ENCODE measurements around the gene KCTD3.

KCTD3 gene

DNA sequence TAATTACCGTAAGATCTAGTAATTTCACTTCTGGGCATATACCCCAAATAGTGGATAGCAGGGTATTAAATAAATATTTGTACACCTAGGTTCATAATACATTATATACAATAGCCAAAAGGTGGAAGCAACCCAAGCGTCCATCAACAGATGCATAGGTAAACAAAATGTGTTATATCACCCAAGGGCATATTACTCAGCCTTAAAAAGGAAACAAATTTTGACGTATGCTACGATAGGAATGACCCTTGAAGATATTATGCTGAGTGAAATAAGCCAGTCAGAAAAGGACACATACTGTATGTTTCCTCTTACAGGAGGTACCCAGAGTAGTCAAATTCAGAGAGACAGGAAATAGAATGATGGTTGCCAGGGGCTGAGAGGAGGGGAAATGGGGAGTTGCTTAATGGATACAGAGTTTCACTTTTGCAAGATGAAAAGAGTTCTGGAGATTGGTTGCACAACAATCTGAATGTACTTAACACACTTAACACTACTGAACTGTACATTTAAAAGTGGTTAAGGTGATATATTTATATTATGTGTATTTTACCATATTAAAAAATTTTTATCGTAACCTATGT, 36.6 kb upstream of the KCTD3 start:
- no peaks in the 10 kb centered on the region for H3K9me3 ChIP-seq (ENCODE audit: control insufficient read depth, insufficient read depth, low read length)
- no peaks in the 10 kb centered on the region for H3K27me3 ChIP-seq (ENCODE audit: control insufficient read depth, insufficient read depth, low read length)
- no peak overlapping the region for H3K27ac ChIP-seq (ENCODE audit: low read depth, low read length)
- no peak overlapping the region for H3K9ac ChIP-seq (ENCODE audit: low read depth, low read length)
- H3K4me1 ChIP-seq (ENCODE audit: control insufficient read depth, insufficient read depth, low read length) = no peaks in the 10 kb centered on the region
- H3K4me3 ChIP-seq (ENCODE audit: low read depth, low read length) = no peak overlapping the region
- H3K36me3 ChIP-seq (ENCODE audit: control insufficient read depth, insufficient read depth, low read length) = no peaks in the 10 kb centered on the region

GRCh38 chr1:215539803-215540570, 27.1 kb upstream of the KCTD3 start:
- Histone ChIP-seq H3K9me3 (ENCODE audit: control insufficient read depth, insufficient read depth, low read length) (no peaks in the 10 kb centered on the region), H3K4me1 (ENCODE audit: control insufficient read depth, insufficient read depth, low read length) (no peaks in the 10 kb centered on the region), H3K36me3 (ENCODE audit: control insufficient read depth, insufficient read depth, low read length) (no peaks in the 10 kb centered on the region), H3K27ac (ENCODE audit: low read depth, low read length) (no peak overlapping the region), H3K4me3 (ENCODE audit: low read depth, low read length) (no peak overlapping the region), H3K27me3 (ENCODE audit: control insufficient read depth, insufficient read depth, low read length) (no peaks in the 10 kb centered on the region), H3K9ac (ENCODE audit: low read depth, low read length) (no peak overlapping the region)

GRCh38 chr1:215542301-215542700, 24.8 kb upstream of the KCTD3 start:
- no peak overlapping the region for H3K9ac ChIP-seq (ENCODE audit: low read depth, low read length)
- no peaks in the 10 kb centered on the region for H3K27me3 ChIP-seq (ENCODE audit: control insufficient read depth, insufficient read depth, low read length)
- H3K9me3 ChIP-seq (ENCODE audit: control insufficient read depth, insufficient read depth, low read length) = no peaks in the 10 kb centered on the region
- H3K36me3 ChIP-seq (ENCODE audit: control insufficient read depth, insufficient read depth, low read length) = no peaks in the 10 kb centered on the region
- H3K27ac ChIP-seq (ENCODE audit: low read depth, low read length) = no peak overlapping the region
- H3K4me3 ChIP-seq (ENCODE audit: low read depth, low read length) = no peak overlapping the region
- no peaks in the 10 kb centered on the region for H3K4me1 ChIP-seq (ENCODE audit: control insufficient read depth, insufficient read depth, low read length)

DNA sequence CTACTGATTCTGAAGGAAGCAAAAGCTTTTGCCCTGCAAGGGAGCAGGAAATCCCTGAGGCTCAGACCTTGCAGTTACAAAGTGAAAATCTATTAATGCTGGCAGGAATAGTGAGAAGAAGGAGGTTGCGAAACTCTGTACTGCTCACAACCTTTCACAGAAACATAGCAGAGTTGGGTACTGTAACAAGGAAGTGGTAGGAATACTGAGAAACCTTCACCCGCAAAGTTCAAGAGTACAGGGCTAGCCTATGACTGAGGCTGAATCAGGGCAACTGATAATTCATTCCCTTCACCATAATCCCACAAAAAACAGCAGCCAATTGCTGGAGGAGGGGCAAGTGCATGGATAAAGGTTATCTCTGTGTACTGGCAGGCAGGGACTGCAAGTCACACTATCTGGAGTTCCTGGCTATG, 23.9 kb upstream of the KCTD3 start:
- H3K9ac ChIP-seq (ENCODE audit: low read depth, low read length) = no peak overlapping the region

GRCh38 chr1:215543806-215544205, 23.3 kb upstream of the KCTD3 start:
- H3K4me1 ChIP-seq (ENCODE audit: control insufficient read depth, insufficient read depth, low read length) = no peaks in the 10 kb centered on the region
- no peak overlapping the region for H3K4me3 ChIP-seq (ENCODE audit: low read depth, low read length)

More for the DNA sequence above, 23.9 kb upstream of the KCTD3 start:
- Histone ChIP-seq H3K4me3 (ENCODE audit: low read depth, low read length) (no peak overlapping the region), H3K27me3 (ENCODE audit: control insufficient read depth, insufficient read depth, low read length) (no peaks in the 10 kb centered on the region), H3K9me3 (ENCODE audit: control insufficient read depth, insufficient read depth, low read length) (no peaks in the 10 kb centered on the region), H3K36me3 (ENCODE audit: control insufficient read depth, insufficient read depth, low read length) (no peaks in the 10 kb centered on the region), H3K27ac (ENCODE audit: low read depth, low read length) (no peak overlapping the region), H3K4me1 (ENCODE audit: control insufficient read depth, insufficient read depth, low read length) (no peaks in the 10 kb centered on the region)

DNA sequence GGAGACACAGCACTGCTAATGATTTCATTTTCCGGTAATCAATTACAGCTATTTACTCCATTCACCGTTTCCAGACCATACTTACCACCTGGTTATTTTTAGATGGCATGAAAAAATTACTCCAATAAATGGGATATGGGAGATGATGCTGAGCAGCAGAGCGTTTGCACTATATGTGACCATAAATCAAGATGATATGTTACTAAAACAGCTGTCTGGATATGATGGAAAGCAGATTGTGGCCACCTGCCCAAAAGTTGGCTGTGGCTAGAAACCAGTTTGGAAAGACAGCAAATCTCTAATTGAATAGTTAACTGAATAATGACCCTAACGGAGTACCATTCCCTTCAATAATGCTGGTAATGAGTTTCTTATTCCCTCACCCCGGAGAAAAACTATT, 22.5 kb upstream of the KCTD3 start:
- no peak overlapping the region for H3K27ac ChIP-seq (ENCODE audit: low read depth, low read length)
- H3K27me3 ChIP-seq (ENCODE audit: control insufficient read depth, insufficient read depth, low read length) = no peaks in the 10 kb centered on the region

More at GRCh38 chr1:215543806-215544205, 23.3 kb upstream of the KCTD3 start:
- Histone ChIP-seq H3K9ac (ENCODE audit: low read depth, low read length) (no peak overlapping the region), H3K9me3 (ENCODE audit: control insufficient read depth, insufficient read depth, low read length) (no peaks in the 10 kb centered on the region), H3K27ac (ENCODE audit: low read depth, low read length) (no peak overlapping the region), H3K36me3 (ENCODE audit: control insufficient read depth, insufficient read depth, low read length) (no peaks in the 10 kb centered on the region), H3K27me3 (ENCODE audit: control insufficient read depth, insufficient read depth, low read length) (no peaks in the 10 kb centered on the region)

GRCh38 chr1:215545096-215545495, 22.0 kb upstream of the KCTD3 start:
- H3K9ac ChIP-seq (ENCODE audit: low read depth, low read length) = no peak overlapping the region
- no peaks in the 10 kb centered on the region for H3K27me3 ChIP-seq (ENCODE audit: control insufficient read depth, insufficient read depth, low read length)
- H3K9me3 ChIP-seq (ENCODE audit: control insufficient read depth, insufficient read depth, low read length) = no peaks in the 10 kb centered on the region
- no peak overlapping the region for H3K27ac ChIP-seq (ENCODE audit: low read depth, low read length)
- no peaks in the 10 kb centered on the region for H3K4me1 ChIP-seq (ENCODE audit: control insufficient read depth, insufficient read depth, low read length)
- H3K4me3 ChIP-seq (ENCODE audit: low read depth, low read length) = no peak overlapping the region
- H3K36me3 ChIP-seq (ENCODE audit: control insufficient read depth, insufficient read depth, low read length) = no peaks in the 10 kb centered on the region

More for the DNA sequence above, 22.5 kb upstream of the KCTD3 start:
- H3K9ac ChIP-seq (ENCODE audit: low read depth, low read length) = no peak overlapping the region
- H3K4me3 ChIP-seq (ENCODE audit: low read depth, low read length) = no peak overlapping the region
- H3K4me1 ChIP-seq (ENCODE audit: control insufficient read depth, insufficient read depth, low read length) = no peaks in the 10 kb centered on the region
- H3K9me3 ChIP-seq (ENCODE audit: control insufficient read depth, insufficient read depth, low read length) = no peaks in the 10 kb centered on the region
- H3K36me3 ChIP-seq (ENCODE audit: control insufficient read depth, insufficient read depth, low read length) = no peaks in the 10 kb centered on the region

GRCh38 chr1:215547011-215547410, 20.1 kb upstream of the KCTD3 start:
- Histone ChIP-seq H3K9ac (ENCODE audit: low read depth, low read length) (no peak overlapping the region), H3K27me3 (ENCODE audit: control insufficient read depth, insufficient read depth, low read length) (no peaks in the 10 kb centered on the region), H3K27ac (ENCODE audit: low read depth, low read length) (no peak overlapping the region)

DNA sequence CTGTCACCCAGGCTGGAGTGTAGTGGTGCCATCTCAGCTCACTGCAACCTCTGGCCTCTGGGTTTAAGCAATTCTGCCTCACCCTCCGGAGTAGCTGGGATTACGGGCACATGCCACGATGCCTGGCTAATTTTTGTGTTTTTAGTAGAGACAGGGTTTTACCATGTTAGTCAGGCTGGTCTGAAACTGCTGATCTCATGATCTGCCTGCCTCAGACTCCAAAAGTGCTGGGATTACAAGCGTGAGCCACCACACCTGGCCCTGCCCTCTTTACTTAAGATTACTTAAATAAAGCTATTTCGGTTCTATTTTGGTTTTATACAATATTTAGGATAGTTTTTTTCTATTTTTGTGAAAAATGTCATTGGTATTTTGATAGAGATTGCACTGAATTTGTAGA, 15.3 kb upstream of the KCTD3 start:
- Histone ChIP-seq H3K27ac (ENCODE audit: low read depth, low read length) (no peak overlapping the region), H3K4me1 (ENCODE audit: control insufficient read depth, insufficient read depth, low read length) (no peaks in the 10 kb centered on the region), H3K9me3 (ENCODE audit: control insufficient read depth, insufficient read depth, low read length) (no peaks in the 10 kb centered on the region)

More at GRCh38 chr1:215547011-215547410, 20.1 kb upstream of the KCTD3 start:
- Histone ChIP-seq H3K36me3 (ENCODE audit: control insufficient read depth, insufficient read depth, low read length) (no peaks in the 10 kb centered on the region), H3K4me3 (ENCODE audit: low read depth, low read length) (no peak overlapping the region), H3K9me3 (ENCODE audit: control insufficient read depth, insufficient read depth, low read length) (no peaks in the 10 kb centered on the region), H3K4me1 (ENCODE audit: control insufficient read depth, insufficient read depth, low read length) (no peaks in the 10 kb centered on the region)

DNA sequence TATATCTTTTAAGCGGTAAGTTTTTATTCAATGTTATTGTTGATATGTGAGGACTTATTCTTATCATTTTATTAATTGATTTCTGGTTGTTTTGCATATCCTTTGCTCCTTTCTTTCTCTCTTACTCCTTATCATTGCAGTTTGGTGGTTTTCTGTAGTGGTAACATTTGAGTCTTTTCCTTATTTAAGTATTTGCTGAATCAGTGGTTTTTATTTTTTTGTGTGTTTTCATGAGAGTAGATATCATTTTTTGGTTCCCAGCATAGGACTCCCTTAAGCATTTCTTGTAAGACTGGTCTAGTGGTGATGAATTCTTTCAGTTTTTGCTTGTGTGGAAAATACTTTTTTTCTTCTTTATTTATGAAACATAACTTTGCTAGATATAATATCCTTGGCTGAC, 12.2 kb upstream of the KCTD3 start:
- no peaks in the 10 kb centered on the region for H3K4me1 ChIP-seq (ENCODE audit: control insufficient read depth, insufficient read depth, low read length)
- no peaks in the 10 kb centered on the region for H3K36me3 ChIP-seq (ENCODE audit: control insufficient read depth, insufficient read depth, low read length)
- H3K9me3 ChIP-seq (ENCODE audit: control insufficient read depth, insufficient read depth, low read length) = no peaks in the 10 kb centered on the region
- no peaks in the 10 kb centered on the region for H3K27me3 ChIP-seq (ENCODE audit: control insufficient read depth, insufficient read depth, low read length)
- no peak overlapping the region for H3K9ac ChIP-seq (ENCODE audit: low read depth, low read length)
- H3K27ac ChIP-seq (ENCODE audit: low read depth, low read length) = no peak overlapping the region
- no peak overlapping the region for H3K4me3 ChIP-seq (ENCODE audit: low read depth, low read length)

More for the DNA sequence above, 15.3 kb upstream of the KCTD3 start:
- Histone ChIP-seq H3K36me3 (ENCODE audit: control insufficient read depth, insufficient read depth, low read length) (no peaks in the 10 kb centered on the region), H3K9ac (ENCODE audit: low read depth, low read length) (no peak overlapping the region), H3K4me3 (ENCODE audit: low read depth, low read length) (no peak overlapping the region), H3K27me3 (ENCODE audit: control insufficient read depth, insufficient read depth, low read length) (no peaks in the 10 kb centered on the region)

GRCh38 chr1:215555531-215555930, 11.6 kb upstream of the KCTD3 start:
- H3K4me1 ChIP-seq (ENCODE audit: control insufficient read depth, insufficient read depth, low read length) = no peaks in the 10 kb centered on the region
- H3K36me3 ChIP-seq (ENCODE audit: control insufficient read depth, insufficient read depth, low read length) = no peaks in the 10 kb centered on the region
- no peaks in the 10 kb centered on the region for H3K27me3 ChIP-seq (ENCODE audit: control insufficient read depth, insufficient read depth, low read length)
- no peaks in the 10 kb centered on the region for H3K9me3 ChIP-seq (ENCODE audit: control insufficient read depth, insufficient read depth, low read length)
- no peak overlapping the region for H3K27ac ChIP-seq (ENCODE audit: low read depth, low read length)
- H3K9ac ChIP-seq (ENCODE audit: low read depth, low read length) = no peak overlapping the region
- H3K4me3 ChIP-seq (ENCODE audit: low read depth, low read length) = no peak overlapping the region

Data from HUES48 (cell line).